SK-N-SH (cell line): ENCODE results near the gene PRELID3B.

Experiments
- EZH2phosphoT487 ChIP-seq: fragments of 200-600 bp; sonication (generic); IDR thresholded peaks from 2 replicates; pipeline ENCODE4 v1.6.1; 2017; ENCODE audit warnings: low read depth, mixed run types, mild to moderate bottlenecking, antibody characterized with exemption, moderate library complexity, borderline replicate concordance
- FOXM1 ChIP-seq: IDR thresholded peaks from 2 replicates; pipeline ENCODE4 v1.4.0; 2012; ENCODE audit warnings: low read depth, mild to moderate bottlenecking
- GATA2 ChIP-seq: sonication (generic); formaldehyde crosslinking; IDR thresholded peaks from 2 replicates; pipeline ENCODE4 v1.5.0; 2020; ENCODE audit warnings: mild to moderate bottlenecking, missing genetic modification reagents
- JUND ChIP-seq: IDR thresholded peaks from 2 replicates; pipeline ENCODE4 v1.4.0; 2012
- MXI1 ChIP-seq: IDR thresholded peaks from 2 replicates; pipeline ENCODE4 v1.6.1; 2012; ENCODE audit warnings: mild to moderate bottlenecking, low read depth, low read length, improper control_type of control experiment
- POLR2AphosphoS5 ChIP-seq: IDR thresholded peaks from 2 replicates; pipeline ENCODE4 v1.6.1; 2012; ENCODE audit warnings: low read depth, low read length
- RFX5 ChIP-seq: IDR thresholded peaks from 2 replicates; pipeline ENCODE4 v1.6.1; 2012; ENCODE audit warnings: mild to moderate bottlenecking, improper control_type of control experiment, low read length
- SIN3A ChIP-seq: IDR thresholded peaks from 2 replicates; pipeline ENCODE4 v1.6.1; 2012; ENCODE audit warnings: low read depth, mild to moderate bottlenecking, low read length, moderate library complexity, borderline replicate concordance
- SMC3 ChIP-seq: IDR thresholded peaks from 2 replicates; pipeline ENCODE4 v1.6.1; 2012; ENCODE audit warnings: low read depth, low read length, improper control_type of control experiment
- TAF1 ChIP-seq: IDR thresholded peaks from 2 replicates; pipeline ENCODE4 v1.6.1; 2012; ENCODE audit warnings: low read depth, mild to moderate bottlenecking, low read length, moderate library complexity, borderline replicate concordance
- TF ChIP-seq, protein P1 (sequence below): fragments of 200-600 bp; sonication (generic); IDR thresholded peaks from 2 replicates; pipeline ENCODE4 v1.6.1; 2017; ENCODE audit warnings: antibody characterized with exemption, mild to moderate bottlenecking, moderate library complexity
- TF ChIP-seq, protein P2 (sequence below): IDR thresholded peaks from 2 replicates; pipeline ENCODE4 v1.4.0; 2012; ENCODE audit warnings: low read depth, borderline replicate concordance
- TF ChIP-seq, protein P3 (sequence below): IDR thresholded peaks from 2 replicates; pipeline ENCODE4 v1.6.1; 2012; ENCODE audit warnings: mild to moderate bottlenecking, low read depth, low read length, moderate library complexity
- TF ChIP-seq, protein P4 (sequence below): IDR thresholded peaks from 2 replicates; pipeline ENCODE4 v1.4.0; 2012; ENCODE audit warnings: low read depth

DNA sequence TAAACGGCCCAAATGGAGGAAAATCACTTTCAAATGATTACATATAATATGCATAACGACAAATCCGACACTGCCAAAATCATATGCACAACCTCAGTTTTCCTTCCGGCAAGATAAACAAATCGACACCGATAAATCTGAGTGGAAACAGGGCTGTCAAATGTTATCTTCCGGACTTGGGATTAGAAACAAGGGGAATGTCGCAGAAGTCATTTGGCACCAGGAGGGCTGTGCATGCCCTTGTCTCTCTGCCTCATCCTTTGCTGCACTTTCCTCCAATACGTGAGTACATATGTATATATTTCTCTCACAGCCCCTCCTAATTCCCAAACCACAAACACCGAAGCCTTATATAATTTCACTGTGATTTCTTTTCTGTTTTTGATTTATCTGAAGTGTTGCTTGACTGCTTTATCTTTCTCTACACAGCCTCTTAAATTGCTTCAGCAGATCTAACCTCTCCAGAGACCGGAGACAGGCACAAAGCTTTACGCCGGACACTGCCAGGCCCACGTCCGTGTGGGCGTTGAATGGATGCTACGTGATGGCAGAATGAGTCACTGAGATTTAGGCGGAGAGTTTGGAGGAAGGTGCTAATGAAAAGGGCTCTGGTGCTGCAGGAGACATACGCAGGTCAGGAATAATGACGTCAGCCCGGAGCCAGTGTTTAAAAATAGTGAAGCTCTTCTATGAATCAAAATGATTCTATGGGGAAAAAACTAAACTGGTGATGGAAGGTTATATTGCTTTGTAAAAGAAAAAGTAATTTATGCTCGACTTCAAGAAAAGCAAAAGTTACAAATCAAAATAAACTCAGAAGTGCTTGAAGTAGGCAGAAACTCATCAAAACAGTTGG, 21.0 kb upstream of the PRELID3B start:
- TF ChIP-seq GATA2: peak; percentile 50
- TF ChIP-seq EZH2phosphoT487: no peak
- TF ChIP-seq MXI1: peak; percentile 31; the same call in 1 of the 2 replicates
- TF ChIP-seq, protein P1, sequence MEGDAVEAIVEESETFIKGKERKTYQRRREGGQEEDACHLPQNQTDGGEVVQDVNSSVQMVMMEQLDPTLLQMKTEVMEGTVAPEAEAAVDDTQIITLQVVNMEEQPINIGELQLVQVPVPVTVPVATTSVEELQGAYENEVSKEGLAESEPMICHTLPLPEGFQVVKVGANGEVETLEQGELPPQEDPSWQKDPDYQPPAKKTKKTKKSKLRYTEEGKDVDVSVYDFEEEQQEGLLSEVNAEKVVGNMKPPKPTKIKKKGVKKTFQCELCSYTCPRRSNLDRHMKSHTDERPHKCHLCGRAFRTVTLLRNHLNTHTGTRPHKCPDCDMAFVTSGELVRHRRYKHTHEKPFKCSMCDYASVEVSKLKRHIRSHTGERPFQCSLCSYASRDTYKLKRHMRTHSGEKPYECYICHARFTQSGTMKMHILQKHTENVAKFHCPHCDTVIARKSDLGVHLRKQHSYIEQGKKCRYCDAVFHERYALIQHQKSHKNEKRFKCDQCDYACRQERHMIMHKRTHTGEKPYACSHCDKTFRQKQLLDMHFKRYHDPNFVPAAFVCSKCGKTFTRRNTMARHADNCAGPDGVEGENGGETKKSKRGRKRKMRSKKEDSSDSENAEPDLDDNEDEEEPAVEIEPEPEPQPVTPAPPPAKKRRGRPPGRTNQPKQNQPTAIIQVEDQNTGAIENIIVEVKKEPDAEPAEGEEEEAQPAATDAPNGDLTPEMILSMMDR: no peak
- no peak for TF ChIP-seq TAF1
- TF ChIP-seq SMC3: no peak
- TF ChIP-seq, protein P2, sequence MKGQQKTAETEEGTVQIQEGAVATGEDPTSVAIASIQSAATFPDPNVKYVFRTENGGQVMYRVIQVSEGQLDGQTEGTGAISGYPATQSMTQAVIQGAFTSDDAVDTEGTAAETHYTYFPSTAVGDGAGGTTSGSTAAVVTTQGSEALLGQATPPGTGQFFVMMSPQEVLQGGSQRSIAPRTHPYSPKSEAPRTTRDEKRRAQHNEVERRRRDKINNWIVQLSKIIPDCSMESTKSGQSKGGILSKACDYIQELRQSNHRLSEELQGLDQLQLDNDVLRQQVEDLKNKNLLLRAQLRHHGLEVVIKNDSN: no peak
- TF ChIP-seq POLR2AphosphoS5: no peak
- no peak for TF ChIP-seq FOXM1
- TF ChIP-seq JUND: peak; percentile 48
- TF ChIP-seq, protein P3, sequence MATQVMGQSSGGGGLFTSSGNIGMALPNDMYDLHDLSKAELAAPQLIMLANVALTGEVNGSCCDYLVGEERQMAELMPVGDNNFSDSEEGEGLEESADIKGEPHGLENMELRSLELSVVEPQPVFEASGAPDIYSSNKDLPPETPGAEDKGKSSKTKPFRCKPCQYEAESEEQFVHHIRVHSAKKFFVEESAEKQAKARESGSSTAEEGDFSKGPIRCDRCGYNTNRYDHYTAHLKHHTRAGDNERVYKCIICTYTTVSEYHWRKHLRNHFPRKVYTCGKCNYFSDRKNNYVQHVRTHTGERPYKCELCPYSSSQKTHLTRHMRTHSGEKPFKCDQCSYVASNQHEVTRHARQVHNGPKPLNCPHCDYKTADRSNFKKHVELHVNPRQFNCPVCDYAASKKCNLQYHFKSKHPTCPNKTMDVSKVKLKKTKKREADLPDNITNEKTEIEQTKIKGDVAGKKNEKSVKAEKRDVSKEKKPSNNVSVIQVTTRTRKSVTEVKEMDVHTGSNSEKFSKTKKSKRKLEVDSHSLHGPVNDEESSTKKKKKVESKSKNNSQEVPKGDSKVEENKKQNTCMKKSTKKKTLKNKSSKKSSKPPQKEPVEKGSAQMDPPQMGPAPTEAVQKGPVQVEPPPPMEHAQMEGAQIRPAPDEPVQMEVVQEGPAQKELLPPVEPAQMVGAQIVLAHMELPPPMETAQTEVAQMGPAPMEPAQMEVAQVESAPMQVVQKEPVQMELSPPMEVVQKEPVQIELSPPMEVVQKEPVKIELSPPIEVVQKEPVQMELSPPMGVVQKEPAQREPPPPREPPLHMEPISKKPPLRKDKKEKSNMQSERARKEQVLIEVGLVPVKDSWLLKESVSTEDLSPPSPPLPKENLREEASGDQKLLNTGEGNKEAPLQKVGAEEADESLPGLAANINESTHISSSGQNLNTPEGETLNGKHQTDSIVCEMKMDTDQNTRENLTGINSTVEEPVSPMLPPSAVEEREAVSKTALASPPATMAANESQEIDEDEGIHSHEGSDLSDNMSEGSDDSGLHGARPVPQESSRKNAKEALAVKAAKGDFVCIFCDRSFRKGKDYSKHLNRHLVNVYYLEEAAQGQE: no peak
- TF ChIP-seq, protein P4, sequence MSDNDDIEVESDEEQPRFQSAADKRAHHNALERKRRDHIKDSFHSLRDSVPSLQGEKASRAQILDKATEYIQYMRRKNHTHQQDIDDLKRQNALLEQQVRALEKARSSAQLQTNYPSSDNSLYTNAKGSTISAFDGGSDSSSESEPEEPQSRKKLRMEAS: no peak
- TF ChIP-seq RFX5: no peak
- no peak for TF ChIP-seq SIN3A
